Glomerular visceral epithelial cell (primary cell): ENCODE measurements around the gene VAV1.

Experiments used
- DNase-seq: peaks from one replicate; pipeline ENCODE4 v3.0.0-alpha.2; 2016; ENCODE audit errors: extremely low spot score

VAV1 gene

GRCh38 chr19:6848986-6849385, 76.5 kb downstream of the VAV1 start:
- no peak for DNase-seq

DNA sequence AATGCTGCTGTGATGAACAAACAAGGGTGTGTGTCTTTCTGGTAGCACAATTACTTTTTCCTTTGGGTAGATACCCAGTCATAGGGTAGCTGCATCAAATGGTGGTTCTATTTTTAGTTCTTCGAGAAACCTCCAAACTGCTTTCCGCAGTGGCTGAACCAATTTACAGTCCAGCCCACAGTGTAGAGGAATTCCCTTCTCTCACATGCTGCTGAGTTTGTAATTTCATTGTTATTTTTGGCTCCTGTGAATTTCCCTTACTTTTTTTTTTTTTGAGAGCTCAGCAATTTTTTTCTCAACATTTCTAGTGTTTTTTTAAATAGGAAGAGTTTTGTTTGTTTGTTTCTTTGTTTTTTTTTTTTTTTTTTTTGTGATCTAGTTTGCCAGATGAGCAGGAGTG, 77.4 kb downstream of the VAV1 start:
- DNase-seq: no peak

DNA sequence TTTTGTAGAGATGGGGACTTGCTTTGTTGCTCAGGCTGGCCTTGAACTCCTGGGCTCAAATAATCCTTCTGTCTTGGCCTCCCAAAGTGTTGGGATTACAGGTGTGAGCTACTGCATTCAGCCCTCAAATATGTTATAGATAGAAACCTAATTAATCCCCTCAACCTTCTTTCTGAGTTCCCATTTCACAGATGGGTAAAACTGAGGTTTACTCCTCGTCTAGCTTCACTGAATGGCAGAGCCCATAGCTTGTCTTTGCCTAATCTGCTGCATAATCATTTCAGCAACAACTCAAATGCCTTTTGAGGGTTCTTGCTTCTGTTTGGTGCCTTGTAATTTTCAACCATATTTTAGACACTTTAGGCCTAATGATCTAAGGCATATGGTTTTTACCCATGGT, 78.9 kb downstream of the VAV1 start:
- DNase-seq: no peak

GRCh38 chr19:6852001-6852400, 79.5 kb downstream of the VAV1 start:
- no peak for DNase-seq

DNA sequence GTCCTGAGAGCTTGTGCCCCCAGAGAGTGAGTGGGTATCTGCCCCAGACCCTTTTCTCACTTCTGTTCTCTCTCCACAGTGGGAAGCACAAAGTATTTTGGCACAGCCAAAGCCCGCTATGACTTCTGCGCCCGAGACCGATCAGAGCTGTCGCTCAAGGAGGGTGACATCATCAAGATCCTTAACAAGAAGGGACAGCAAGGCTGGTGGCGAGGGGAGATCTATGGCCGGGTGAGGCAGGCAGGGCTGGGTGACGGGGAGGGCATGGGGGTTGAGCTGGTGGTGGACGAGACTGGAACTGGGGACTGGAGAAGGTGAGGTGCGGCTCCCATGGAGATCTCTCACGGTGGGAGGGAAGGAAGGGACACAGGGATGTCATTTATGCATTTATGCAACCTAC, 81.4 kb downstream of the VAV1 start:
- DNase-seq: no peak

DNA sequence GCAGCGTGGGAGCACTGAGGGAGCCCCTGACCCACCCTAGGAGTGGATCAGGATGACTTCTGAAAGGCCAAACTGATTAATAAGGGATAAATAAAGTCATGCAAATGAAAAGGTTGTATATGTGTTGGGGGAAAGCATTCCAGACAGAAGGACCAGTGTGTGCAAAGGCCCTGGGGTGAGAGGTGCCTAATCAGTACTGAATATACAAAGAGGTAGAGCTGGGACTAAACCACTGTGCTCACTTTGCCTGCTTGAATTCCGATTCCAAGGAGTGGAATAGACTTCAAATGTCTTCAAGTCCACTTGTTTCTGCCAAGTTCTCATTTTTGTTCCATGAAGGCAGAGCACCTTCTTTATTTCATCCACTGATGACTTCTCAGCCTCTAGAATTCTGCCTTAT, 82.2 kb downstream of the VAV1 start:
- DNase-seq: no peak

DNA sequence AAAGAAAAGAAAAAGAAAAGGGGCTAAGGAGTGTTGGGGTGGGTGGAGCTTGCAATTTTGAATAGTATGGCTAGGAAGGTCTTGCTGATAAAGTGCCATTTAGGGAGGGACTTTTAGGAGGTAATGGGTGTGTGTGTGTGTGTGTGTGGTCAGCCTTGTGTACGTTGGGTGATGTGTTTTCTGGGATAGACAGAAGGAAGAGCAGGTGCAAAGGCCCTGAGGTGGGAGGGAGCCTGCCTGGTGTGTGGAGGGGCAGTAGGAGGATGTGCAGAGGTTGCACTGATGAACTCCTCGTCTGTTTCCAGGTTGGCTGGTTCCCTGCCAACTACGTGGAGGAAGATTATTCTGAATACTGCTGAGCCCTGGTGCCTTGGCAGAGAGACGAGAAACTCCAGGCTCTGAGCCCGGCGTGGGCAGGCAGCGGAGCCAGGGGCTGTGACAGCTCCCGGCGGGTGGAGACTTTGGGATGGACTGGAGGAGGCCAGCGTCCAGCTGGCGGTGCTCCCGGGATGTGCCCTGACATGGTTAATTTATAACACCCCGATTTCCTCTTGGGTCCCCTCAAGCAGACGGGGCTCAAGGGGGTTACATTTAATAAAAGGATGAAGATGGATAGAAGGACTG, 84.4 kb downstream of the VAV1 start:
- no peak for DNase-seq

DNA sequence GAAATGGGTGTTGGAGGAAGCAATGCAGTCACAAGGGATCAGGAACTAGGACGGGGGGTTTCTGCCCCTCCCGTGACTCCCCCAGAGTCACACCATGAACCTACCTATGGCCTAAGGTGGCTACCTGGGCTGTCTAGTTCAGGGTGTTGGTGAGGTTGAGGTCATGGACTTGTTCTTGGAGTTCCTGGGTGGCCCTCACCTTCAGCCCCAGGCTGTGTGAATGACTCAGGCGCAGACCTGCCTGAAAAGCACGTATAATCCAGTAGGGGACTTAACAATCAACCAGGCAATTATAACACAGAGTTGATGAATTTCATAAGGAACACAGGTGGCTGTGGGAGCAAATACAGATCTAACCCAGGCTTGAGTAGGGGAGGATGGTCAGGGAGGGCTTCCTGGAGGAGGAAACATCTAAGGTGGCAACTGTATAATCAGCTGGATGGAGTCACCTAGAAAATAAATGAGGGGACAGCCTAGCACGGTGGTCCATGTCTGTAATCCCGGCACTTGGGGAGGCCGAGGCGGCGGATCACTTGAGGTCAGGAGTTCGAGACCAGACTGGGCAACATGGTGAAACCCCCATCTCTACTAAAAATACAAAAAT, 89.3 kb downstream of the VAV1 start:
- no peak for DNase-seq

GRCh38 chr19:6862673-6863078, 90.2 kb downstream of the VAV1 start:
- DNase-seq: peak; percentile 87

GRCh38 chr19:6864325-6864940, 91.9 kb downstream of the VAV1 start:
- DNase-seq: no peak

DNA sequence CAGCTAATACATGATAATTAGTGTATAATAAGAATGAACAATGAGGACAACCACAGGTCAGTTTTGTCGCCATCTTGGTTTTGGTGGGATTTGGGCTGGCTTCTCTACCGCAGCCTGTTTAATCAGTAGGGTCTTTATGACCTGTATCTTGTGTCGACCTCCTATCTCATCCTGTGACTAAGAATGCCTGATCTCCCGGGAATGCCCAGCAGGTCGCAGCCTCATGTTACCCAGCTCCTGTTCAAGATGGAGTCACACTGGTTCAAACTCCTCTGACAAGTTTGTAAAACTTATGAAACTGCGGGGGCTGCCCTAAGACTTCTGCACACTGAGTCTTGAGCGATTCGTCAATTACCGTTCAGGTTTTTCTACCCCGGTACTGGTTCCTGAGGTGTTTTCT, 93.3 kb downstream of the VAV1 start:
- no peak for DNase-seq

DNA sequence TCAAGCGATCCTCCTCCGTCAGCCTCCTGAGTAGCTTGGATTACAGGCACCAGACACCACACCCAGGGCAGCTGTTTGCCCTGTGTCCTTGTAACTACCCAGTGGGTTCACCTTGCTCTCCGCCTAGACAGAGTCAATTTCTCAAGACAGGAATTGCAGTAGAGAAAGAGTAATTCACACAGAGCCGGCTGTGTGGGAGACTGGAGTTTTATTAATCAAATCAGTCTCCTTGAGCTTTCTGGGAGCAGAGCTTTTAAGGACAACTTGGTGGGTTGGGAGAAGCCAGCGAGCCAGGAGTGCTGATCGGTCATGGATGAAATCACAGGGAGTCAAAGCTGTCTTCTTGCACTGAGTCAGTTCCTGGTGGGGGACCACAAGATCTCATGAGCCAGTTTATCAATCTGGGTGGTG, 94.2 kb downstream of the VAV1 start:
- DNase-seq: peak; percentile 84

DNA sequence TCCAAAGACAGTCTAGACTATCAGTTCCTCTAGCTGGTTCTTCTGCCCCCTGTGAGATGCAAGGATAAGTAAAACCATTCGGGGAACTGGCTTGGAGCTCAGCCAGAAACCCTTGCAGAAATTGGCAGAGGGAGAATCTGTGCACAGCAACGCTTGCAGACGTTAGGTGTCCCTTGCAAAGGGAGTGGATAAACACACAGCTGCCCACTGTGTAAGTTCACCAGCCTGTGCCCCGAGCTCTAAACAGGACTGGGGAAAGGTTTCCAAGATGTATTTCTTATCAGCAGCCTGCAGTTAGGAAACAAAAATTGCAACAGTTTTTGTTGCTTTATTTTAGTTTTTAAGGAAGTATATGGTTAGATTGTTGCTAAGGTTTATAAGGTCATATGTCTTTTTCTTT, 95.8 kb downstream of the VAV1 start:
- no peak for DNase-seq

- peak; percentile 51 for DNase-seq
Measured at GRCh38 chr19:6869151-6869882, 96.8 kb downstream of the VAV1 start.

DNA sequence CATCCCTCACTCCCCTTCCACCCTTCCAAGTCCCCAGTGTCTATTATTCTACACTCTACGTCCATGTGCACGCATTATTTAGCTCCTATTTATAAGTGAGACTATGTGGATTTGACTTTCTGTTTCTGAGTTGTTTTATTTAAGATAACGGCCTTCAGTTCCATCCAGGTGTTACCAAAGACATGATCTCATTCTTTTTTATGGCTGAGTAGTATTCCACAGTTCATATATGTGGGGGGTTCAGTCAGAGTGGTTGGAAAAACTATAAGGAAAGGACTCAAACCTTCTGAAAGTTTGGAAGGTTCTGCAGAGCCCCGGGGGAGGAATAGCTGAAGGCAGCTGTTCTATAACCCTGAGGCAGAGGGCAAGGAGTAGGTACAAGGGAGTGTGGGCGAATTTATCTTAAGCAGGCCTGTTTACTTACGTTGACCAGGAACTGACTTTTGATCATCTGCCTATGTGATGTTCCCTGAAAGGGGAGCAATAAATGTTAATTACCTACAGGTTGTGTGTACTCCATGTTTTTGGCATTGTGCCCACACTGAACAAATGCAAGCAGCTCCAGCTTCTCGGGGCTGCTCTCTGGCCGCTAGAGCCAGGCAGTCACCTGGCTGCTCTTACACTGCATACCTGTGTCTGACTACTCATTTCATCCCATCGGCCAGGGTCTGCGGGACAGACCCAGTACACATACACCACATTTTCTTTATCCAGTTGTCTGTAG, 101.4 kb downstream of the VAV1 start:
- DNase-seq: no peak

DNA sequence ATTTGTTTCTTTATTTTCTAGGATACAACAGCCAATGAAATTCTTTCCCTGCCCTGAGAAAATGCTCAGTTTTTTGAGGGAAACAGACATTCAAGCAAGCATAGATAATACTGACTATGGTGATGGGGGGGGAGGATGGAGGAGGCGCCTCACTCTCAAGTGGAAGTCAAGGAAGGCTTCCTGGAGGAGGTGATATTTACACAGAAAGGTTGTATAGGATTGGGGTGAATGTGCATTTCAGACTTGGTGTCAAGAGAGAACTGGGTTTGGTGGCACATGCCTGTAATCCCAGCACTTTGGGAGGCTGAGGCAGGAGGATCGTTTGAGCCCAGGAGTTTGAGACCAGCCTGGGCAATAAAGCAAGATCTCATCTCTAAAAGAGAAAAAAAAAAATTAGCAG, 102.7 kb downstream of the VAV1 start:
- DNase-seq: no peak

DNA sequence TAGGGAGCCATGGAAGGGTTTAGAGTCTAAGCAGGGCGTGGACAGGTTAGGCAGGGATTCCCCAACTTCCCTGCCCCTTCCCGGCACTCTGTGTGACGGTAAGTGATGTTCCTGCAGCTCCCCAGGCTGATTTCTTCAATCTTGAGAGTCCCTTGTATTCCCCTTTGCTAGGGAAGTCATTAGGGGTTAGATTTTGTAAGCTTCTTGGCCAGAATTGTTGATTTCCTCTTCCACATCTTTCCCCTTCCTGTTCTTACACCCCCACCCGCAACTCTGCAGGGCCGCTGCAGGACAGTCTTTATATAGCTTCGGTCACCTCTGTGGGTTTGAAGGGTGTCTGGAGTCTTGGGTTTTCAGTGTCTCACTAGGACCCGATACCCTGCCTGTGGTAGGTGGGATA, 104.2 kb downstream of the VAV1 start:
- DNase-seq: no peak

- DNase-seq: no peak
Measured at GRCh38 chr19:6877766-6878165, 105.3 kb downstream of the VAV1 start.

GRCh38 chr19:6886277-6886897, 113.9 kb downstream of the VAV1 start:
- DNase-seq: no peak

GRCh38 chr19:6887316-6887715, 114.8 kb downstream of the VAV1 start, which contains the start of gene ADGRE1:
ADGRE1 (plus strand) TSS chr19:6887579; CDS start chr19:6887609, 30 bp downstream.
- DNase-seq: no peak

GRCh38 chr19:6888967-6889366, 116.5 kb downstream of the VAV1 start:
- DNase-seq: no peak
